ENCODE results near the gene PRRT1.

Gene PRRT1

DNA sequence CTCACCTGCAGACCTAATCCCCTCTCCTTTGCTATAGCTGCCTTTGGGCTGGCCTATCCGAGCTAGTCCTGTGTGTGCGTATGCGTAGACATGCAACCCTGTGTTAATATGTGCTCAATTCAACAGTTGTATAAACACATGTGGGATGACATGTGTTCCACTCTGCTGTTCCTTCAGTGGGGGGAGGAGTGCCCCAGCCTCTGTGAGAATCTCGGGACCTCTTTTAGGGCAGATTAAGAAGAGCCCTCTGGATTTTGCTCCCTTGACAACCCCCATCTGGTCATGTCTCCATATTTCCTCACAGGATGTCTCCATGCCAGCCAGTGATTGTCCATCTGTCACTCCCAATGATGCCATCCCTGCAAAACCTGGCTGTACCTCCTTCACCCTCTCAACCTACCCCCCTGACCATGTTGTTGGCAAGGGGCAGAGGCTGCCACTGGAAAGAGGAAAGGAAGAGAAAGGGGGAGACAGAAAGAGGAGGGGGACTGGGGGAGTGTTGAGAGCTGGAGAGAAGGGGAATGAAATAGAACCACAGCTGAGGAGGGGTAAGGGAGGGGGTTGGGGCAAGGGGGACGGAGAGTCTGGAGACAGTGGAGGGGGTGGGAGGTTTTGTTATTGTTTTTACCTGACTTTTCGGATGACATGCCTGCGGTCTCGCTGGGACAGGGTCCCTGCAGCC lies 417 bp downstream of the PRRT1 start:
- TF ChIP-seq, protein P1, sequence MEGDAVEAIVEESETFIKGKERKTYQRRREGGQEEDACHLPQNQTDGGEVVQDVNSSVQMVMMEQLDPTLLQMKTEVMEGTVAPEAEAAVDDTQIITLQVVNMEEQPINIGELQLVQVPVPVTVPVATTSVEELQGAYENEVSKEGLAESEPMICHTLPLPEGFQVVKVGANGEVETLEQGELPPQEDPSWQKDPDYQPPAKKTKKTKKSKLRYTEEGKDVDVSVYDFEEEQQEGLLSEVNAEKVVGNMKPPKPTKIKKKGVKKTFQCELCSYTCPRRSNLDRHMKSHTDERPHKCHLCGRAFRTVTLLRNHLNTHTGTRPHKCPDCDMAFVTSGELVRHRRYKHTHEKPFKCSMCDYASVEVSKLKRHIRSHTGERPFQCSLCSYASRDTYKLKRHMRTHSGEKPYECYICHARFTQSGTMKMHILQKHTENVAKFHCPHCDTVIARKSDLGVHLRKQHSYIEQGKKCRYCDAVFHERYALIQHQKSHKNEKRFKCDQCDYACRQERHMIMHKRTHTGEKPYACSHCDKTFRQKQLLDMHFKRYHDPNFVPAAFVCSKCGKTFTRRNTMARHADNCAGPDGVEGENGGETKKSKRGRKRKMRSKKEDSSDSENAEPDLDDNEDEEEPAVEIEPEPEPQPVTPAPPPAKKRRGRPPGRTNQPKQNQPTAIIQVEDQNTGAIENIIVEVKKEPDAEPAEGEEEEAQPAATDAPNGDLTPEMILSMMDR (IDR thresholded peaks at IDR 0.05; ENCODE audit: low read length, missing control alignments), result no peak
- no peak for DNase-seq (ENCODE audit: low read depth)
- H3K4me3 ChIP-seq (replicated peaks; ENCODE audit: low read depth, low read length), result peak overlapping the region; percentile 96

DNA sequence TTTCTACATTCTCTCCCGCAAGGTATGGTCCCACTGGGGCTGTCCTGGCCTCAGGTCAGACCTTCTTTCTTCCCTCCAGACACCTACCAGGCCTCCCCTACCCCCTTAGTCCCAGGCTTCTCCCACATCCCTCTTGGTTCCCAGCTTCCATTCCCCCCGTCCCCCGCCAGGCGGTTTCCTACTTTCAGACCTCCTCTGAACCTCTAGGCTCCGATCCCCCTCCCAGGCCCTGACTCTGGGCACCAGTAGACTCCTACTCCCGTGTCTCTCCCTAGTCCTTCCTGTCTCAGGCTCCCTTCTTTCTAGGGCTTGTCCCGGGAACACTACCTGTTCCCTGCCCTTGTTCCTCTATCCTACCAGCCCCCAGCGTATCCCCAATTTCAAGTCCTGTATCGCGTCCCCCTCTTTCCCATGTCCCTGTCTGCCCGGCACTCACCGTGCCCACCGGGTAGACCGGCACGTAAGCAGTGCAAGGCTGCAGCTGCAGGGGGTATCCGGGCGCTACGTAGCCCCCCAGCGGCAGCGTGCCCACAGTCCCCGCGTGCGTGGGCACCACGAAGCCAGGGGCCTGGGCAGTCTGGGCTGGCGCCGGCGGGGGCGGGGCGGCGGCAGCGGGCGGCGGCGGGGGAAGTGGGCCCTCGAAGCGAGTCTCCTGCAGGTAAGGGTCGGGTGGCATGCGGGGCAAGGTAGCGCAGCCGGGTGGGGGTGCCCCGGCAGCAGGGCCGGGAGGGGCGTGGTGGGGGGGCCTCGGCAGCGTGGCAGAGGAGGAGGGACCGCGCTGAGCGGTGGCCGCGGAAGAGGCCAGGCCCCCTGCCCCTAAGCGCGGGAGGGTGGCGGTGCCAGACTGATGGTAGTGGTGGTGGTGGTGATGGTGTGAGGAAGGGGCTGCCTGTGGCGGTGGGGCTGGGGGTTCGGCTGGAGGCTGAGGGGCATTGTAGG lies 1.5 kb downstream of the PRRT1 start:
- no peak for DNase-seq (ENCODE audit: low read depth)
- no peak overlapping the region for H3K4me3 ChIP-seq (replicated peaks; ENCODE audit: low read depth, low read length)
- TF ChIP-seq, protein P1 (IDR thresholded peaks at IDR 0.05; ENCODE audit: low read length, missing control alignments), result no peak

DNA sequence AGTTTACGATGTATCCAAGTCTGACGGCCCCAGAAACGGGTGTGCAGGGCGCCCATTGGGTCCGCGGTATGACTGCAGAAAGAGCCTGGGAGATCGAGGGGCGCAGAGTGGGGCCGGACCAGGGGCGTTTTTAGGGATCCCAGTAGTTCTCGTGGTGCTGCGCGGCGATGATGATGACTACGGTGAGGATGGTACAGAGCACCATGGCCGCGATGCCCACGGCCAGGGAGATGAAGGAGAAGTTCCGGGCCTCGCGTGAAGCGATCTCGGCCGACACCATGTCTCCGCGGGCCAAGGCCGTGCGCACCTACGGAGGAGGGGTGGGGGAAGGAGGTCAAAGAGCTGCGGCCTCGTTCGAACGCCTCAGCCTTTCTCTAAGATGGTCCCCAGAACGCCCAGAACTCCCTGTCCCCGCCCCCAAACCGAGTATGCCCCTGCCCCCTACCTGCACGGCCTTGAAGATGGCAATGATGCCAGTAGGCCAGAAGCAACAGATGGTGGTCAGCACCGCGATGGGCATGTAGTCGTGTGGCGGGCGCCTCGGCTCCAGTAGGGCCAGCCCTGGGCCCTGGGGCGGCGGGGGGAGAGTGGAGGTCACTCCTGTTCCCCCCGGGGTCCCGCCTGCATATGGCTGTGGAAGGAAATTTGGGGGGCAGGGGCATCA lies 2.5 kb downstream of the PRRT1 start:
- TF ChIP-seq, protein P1 (IDR thresholded peaks at IDR 0.05; ENCODE audit: low read length, missing control alignments), result no peak
- no peak overlapping the region for H3K4me3 ChIP-seq (replicated peaks; ENCODE audit: low read depth, low read length)
- DNase-seq (ENCODE audit: low read depth), result no peak

DNA sequence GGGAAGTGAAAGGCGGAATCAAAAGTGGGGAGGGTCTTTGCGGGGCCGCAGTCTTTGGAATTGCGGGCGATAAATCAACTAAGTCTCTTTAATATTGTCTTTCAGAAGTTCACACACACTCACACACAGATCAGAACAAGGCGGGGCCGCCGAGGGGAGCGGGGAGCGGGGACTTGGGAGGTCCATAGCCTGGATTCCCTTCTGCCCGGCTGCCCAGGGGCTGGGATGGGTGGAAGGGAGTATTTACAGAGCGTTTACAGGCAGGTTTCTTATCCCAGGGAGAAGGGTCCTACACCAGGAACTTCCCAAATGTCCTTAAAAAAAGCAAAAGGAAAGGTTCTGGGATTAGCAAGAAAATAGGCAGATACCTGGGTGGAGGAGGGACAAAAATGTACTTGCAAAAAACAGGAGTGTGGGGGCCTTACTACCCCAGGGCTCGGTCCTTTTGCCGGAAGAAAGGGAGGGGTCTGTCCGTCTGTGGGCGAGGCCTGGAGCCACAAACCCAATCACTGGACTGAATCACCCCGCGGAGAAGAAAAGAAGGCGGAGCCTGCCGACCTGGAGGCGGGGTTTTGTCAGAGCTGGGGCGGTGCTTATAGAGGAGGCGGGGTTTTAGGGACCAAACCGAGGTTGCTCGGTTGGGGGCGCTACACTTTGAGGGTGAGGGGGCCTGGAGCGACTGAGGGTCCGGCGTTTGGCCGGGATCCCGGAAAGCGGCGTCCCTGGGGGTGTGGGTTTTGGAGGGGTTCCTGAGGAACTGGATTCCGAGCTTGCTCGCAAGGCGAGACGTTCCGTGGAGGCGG lies 3.2 kb downstream of the PRRT1 start:
- no peak overlapping the region for H3K4me3 ChIP-seq (replicated peaks; ENCODE audit: low read depth, low read length)
- DNase-seq (ENCODE audit: low read depth), result no peak
- TF ChIP-seq, protein P1 (IDR thresholded peaks at IDR 0.05; ENCODE audit: low read length, missing control alignments), result no peak

DNA sequence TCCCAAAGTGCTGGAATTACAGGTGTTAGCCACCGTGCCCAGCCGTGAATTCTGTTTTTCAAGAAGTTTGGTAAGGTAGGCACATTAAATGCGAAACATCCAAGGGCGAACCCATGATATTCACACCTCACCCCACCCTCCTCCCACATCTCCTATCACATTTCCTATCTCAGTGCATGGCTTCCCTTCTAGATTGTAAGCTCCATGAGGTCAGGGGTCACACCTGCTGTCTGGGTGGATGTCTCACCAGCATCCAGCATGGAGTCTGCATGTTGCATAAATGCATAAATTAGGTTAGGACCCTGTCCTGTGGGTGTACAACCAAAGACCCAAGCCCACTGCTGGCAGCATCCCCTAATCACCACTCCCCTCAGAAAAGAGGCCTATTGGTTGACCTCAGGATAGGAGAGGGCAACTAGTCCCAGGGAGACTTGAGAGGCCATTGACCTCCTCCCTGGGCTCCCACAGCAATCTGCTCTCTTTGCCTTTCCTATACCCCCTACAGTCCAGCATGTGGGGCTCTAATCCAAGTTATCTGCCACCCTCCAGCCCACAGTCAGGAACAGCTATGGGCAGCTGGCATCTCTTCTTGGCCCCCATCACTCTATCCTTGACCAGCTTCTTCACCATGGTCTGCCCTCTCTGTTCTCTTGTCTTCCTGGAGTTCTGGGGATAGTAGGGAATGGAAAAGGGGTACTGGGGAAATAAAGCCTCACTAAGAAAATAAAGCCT lies 4.2 kb downstream of the PRRT1 start:
- TF ChIP-seq, protein P1 (IDR thresholded peaks at IDR 0.05; ENCODE audit: low read length, missing control alignments), result no peak
- no peak for DNase-seq (ENCODE audit: low read depth)
- no peak overlapping the region for H3K4me3 ChIP-seq (replicated peaks; ENCODE audit: low read depth, low read length)

DNA sequence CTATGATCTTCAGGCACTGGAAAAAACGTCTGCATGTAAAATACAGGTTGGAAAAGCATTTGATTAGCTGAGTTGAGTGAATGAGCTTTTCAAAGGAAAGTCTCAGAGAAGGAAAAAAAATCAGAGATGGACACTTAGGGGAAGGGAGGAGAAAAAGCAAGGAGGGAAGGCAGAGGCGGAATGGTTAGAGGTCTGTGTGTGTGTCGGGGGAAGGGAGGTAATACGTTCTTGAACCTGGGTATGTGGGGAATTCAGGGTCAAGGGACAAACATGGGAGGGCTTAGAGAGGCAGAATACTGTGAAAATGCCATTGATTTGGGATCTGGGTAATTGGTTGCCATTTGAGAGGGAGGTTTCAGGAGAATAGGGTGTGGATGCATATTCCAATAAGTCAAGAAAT lies 5.1 kb downstream of the PRRT1 start:
- no peak for DNase-seq (ENCODE audit: low read depth)
- H3K4me3 ChIP-seq (replicated peaks; ENCODE audit: low read depth, low read length), result no peak overlapping the region
- TF ChIP-seq, protein P1 (IDR thresholded peaks at IDR 0.05; ENCODE audit: low read length, missing control alignments), result no peak

Data from fibroblast of pulmonary artery (primary cell).